ENCODE data around the gene PCYT2. TPM values are rescaled to one million over a fixed set of nuclear protein-coding genes. Genes with fewer than 3 reads are reported as not detected.

PCYT2 gene
- total and polyA plus RNA-seq, 2 donors (not counting 3 experiments of a cell fraction or from before 2014, with no cell fraction given), result 52.0 to 57.1 TPM

DNA sequence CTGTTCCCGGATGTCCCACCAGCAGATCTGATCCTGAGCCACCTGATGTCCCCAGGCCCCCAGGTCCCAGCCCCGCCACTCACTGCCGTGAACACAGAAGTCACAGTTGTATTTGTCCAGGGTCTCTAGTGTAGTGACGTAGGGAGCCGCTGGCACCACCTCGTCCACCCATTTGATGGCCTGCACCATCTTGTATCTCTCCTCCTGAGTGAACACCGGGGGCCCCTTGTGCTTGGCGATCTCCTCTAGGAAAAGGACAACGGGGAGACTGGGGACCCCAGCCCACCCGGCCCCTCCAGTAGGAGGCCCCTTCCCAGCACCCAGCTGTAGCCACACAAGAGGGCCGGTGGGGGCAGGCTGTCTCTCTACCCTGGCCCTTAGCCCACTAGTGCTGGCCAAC is 2.4 kb downstream of the PCYT2 start:
- no TSS peak for BruUV-seq (replicated peaks)
- no peaks in the 10 kb centered on the region for H3K9me1 ChIP-seq (replicated peaks; ENCODE audit: control insufficient read depth, extremely low read depth, insufficient read depth, low read length)
- H3K4me2 ChIP-seq (ENCODE audit: insufficient read depth, low read length), result no peak overlapping the region
- dilution Hi-C loops (cut with MboI; ENCODE audit: extremely low pct_ligation_motif_present, low sequenced_read_pairs) (no loop called here), intact Hi-C loops (cut with micrococcal nuclease) (no loop called here)
- H3K9ac ChIP-seq (replicated peaks; ENCODE audit: extremely low read depth, insufficient read depth, low read length), result no peak overlapping the region
- TF ChIP-seq GATA2 (IDR thresholded peaks at IDR 0.05; ENCODE audit: insufficient read depth, insufficient read length, low read depth, low read length), result no peak
- peaks cover 6% of the 10 kb centered on the region for H3K4me1 ChIP-seq (ENCODE audit: control insufficient read depth, extremely low read depth, insufficient read depth, low read length)
- H3K27me3 ChIP-seq (ENCODE audit: control insufficient read depth in 2 of 2, insufficient read depth in 2 of 2, low read length in 2 of 2), result no peaks in the 10 kb centered on the region
- H3K36me3 ChIP-seq (ENCODE audit: control insufficient read depth in 2 of 2, extremely low read depth in 1 of 2, insufficient read depth in 2 of 2, low read length in 2 of 2), result peaks cover 7 to 10% of the 10 kb centered on the region in 2 experiments
- H3K27ac ChIP-seq (ENCODE audit: insufficient read depth, low read depth, low read length), result no peak overlapping the region
- FAIRE-seq (no peak), DNase-seq (ENCODE audit: low read depth, low spot score) (no peak)
- POLR2A ChIA-PET, result no interaction called here
- H3K9me3 ChIP-seq (replicated peaks; ENCODE audit: control insufficient read depth, insufficient read depth, low read length), result no peaks in the 10 kb centered on the region
- CTCF ChIA-PET, result interaction anchor here (1.7 kb wide), 1 partner anchor 14 kb away, joined by 4 read pairs; no protein-coding TSS in a partner anchor
- H2AFZ ChIP-seq (ENCODE audit: low read depth, low read length), result no peak overlapping the region
- no peak overlapping the region for H3K4me3 ChIP-seq (replicated peaks in 1 of 3; ENCODE audit: insufficient read depth in 1 of 3, low read depth in 1 of 3, low read length in 3 of 3)
- no peaks in the 10 kb centered on the region for H3K79me2 ChIP-seq (ENCODE audit: control insufficient read depth, insufficient read depth, low read length)
- no peaks in the 10 kb centered on the region for H4K20me1 ChIP-seq (replicated peaks; ENCODE audit: control insufficient read depth, extremely low read depth, insufficient read depth, low read length)

- ChIA-PET POLR2A (no interaction called here), CTCF (no interaction called here)
- FAIRE-seq, result no peak
- H3K27me3 ChIP-seq (ENCODE audit: control insufficient read depth in 2 of 2, insufficient read depth in 2 of 2, low read length in 2 of 2), result no peaks in the 10 kb centered on the region
- H2AFZ ChIP-seq (ENCODE audit: low read depth, low read length), result no peak overlapping the region
- no peaks in the 10 kb centered on the region for H3K79me2 ChIP-seq (ENCODE audit: control insufficient read depth, insufficient read depth, low read length)
- no peak overlapping the region for H3K9ac ChIP-seq (replicated peaks; ENCODE audit: extremely low read depth, insufficient read depth, low read length)
- H3K4me2 ChIP-seq (ENCODE audit: insufficient read depth, low read length), result no peak overlapping the region
- no peak overlapping the region for H3K4me3 ChIP-seq (replicated peaks in 1 of 3; ENCODE audit: insufficient read depth in 1 of 3, low read depth in 1 of 3, low read length in 3 of 3)
- intact Hi-C loops (cut with micrococcal nuclease), result no loop called here
- no peaks in the 10 kb centered on the region for H3K9me3 ChIP-seq (replicated peaks; ENCODE audit: control insufficient read depth, insufficient read depth, low read length)
- no peaks in the 10 kb centered on the region for H3K9me1 ChIP-seq (replicated peaks; ENCODE audit: control insufficient read depth, extremely low read depth, insufficient read depth, low read length)
- no peaks in the 10 kb centered on the region for H4K20me1 ChIP-seq (replicated peaks; ENCODE audit: control insufficient read depth, extremely low read depth, insufficient read depth, low read length)
- dilution Hi-C loops (cut with MboI; ENCODE audit: extremely low pct_ligation_motif_present, low sequenced_read_pairs), result no loop called here
- no peak for DNase-seq (ENCODE audit: low read depth, low spot score)
- H3K36me3 ChIP-seq (ENCODE audit: control insufficient read depth in 2 of 2, extremely low read depth in 1 of 2, insufficient read depth in 2 of 2, low read length in 2 of 2), result peaks cover 0 to 4% of the 10 kb centered on the region in 2 experiments
- H3K27ac ChIP-seq (ENCODE audit: insufficient read depth, low read depth, low read length), result no peak overlapping the region
- H3K4me1 ChIP-seq (ENCODE audit: control insufficient read depth, extremely low read depth, insufficient read depth, low read length), result peaks cover 6% of the 10 kb centered on the region
- BruUV-seq (replicated peaks), result no TSS peak
- no peak for TF ChIP-seq MYC (IDR thresholded peaks at IDR 0.05; ENCODE audit: low read depth, low read length)
- TF ChIP-seq MAX (IDR thresholded peaks at IDR 0.05; ENCODE audit: insufficient read depth, insufficient read length), result no peak
- TF ChIP-seq POLR2AphosphoS5 (IDR thresholded peaks at IDR 0.05; ENCODE audit: insufficient read depth, low read depth, low read length), result no peak
- TF ChIP-seq, protein P1, sequence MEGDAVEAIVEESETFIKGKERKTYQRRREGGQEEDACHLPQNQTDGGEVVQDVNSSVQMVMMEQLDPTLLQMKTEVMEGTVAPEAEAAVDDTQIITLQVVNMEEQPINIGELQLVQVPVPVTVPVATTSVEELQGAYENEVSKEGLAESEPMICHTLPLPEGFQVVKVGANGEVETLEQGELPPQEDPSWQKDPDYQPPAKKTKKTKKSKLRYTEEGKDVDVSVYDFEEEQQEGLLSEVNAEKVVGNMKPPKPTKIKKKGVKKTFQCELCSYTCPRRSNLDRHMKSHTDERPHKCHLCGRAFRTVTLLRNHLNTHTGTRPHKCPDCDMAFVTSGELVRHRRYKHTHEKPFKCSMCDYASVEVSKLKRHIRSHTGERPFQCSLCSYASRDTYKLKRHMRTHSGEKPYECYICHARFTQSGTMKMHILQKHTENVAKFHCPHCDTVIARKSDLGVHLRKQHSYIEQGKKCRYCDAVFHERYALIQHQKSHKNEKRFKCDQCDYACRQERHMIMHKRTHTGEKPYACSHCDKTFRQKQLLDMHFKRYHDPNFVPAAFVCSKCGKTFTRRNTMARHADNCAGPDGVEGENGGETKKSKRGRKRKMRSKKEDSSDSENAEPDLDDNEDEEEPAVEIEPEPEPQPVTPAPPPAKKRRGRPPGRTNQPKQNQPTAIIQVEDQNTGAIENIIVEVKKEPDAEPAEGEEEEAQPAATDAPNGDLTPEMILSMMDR (IDR thresholded peaks at IDR 0.05; ENCODE audit: extremely low read depth in 1 of 2, insufficient read depth in 1 of 2, low read depth in 1 of 2, low read length in 2 of 2), result no peak
- TF ChIP-seq GATA2 (IDR thresholded peaks at IDR 0.05; ENCODE audit: insufficient read depth, insufficient read length, low read depth, low read length), result no peak
- no peak for TF ChIP-seq POLR2A (IDR thresholded peaks at IDR 0.05; ENCODE audit: low read depth, low read length)
- no peak for TF ChIP-seq FOS (IDR thresholded peaks at IDR 0.05; ENCODE audit: borderline replicate concordance, insufficient read depth, low read length)
- TF ChIP-seq JUN (IDR thresholded peaks at IDR 0.05; ENCODE audit: borderline replicate concordance, insufficient read depth, insufficient read length, low read depth), result no peak
- no peak for TF ChIP-seq EZH2 (IDR thresholded peaks at IDR 0.05; ENCODE audit: borderline replicate concordance, low read depth, low read length, severe bottlenecking)
These were observed 3.7 kb downstream of the PCYT2 start for GRCh38 chr17:81907219-81908145.

All from endothelial cell of umbilical vein (primary cell).